HL-60 (cell line): Measurements from ENCODE around the gene FMN1.

Experiments
- DNase-seq, 2 experiments: peaks; one replicate each; pipeline ENCODE4 v3.0.0-alpha.2; 2010 to 2020; ENCODE audit warnings: low read depth in 1 of 2, low spot score in 1 of 2
- H3K27ac ChIP-seq: fragments of 250-450 bp; sonication (Bioruptor Pico); replicated peaks from 2 replicates; pipeline ENCODE4 v1.5.1; 2020; ENCODE audit warnings: mild to moderate bottlenecking, moderate library complexity
- H3K27me3 ChIP-seq: fragments of 250-450 bp; sonication (Bioruptor Pico); 2 replicates; pipeline ENCODE4 v1.5.1; 2021; ENCODE audit warnings: mild to moderate bottlenecking, moderate library complexity; ENCODE audit not compliant: insufficient read depth, poor library complexity, severe bottlenecking
- H3K4me3 ChIP-seq: replicated peaks from 2 replicates; pipeline ENCODE4 v1.5.1; 2011; ENCODE audit warnings: mild to moderate bottlenecking, control low read depth, low read length; ENCODE audit not compliant: insufficient read depth
- CTCF ChIP-seq: IDR thresholded peaks from one replicate; pipeline ENCODE4 v1.5.1; 2011; ENCODE audit warnings: low read length, control low read depth, inconsistent platforms; ENCODE audit not compliant: insufficient read depth
- GABPA ChIP-seq: IDR thresholded peaks from 2 replicates; pipeline ENCODE4 v1.6.1; 2012; ENCODE audit warnings: low read depth
- POLR2AphosphoS5 ChIP-seq: IDR thresholded peaks from 2 replicates; pipeline ENCODE4 v1.6.1; 2012; ENCODE audit warnings: low read depth
- SPI1 ChIP-seq: IDR thresholded peaks from 2 replicates; pipeline ENCODE4 v1.6.1; 2012; ENCODE audit warnings: low read depth, mild to moderate bottlenecking, borderline replicate concordance
- TF ChIP-seq, protein P1 (sequence below): IDR thresholded peaks from 2 replicates; pipeline ENCODE4 v1.6.1; 2012; ENCODE audit warnings: low read depth; ENCODE audit not compliant: insufficient replicate concordance

FMN1 gene

GRCh38 chr15:33104212-33104611, 90.3 kb downstream of the FMN1 start:
- DNase-seq = no peak
- Histone ChIP-seq H3K4me3 (no peak overlapping the region), H3K27me3 (peaks cover 10% of the 10 kb centered on the region), H3K27ac (no peak overlapping the region)
- TF ChIP-seq POLR2AphosphoS5 (no peak), CTCF (no peak), SPI1 (no peak), GABPA (no peak)
- TF ChIP-seq, protein P1, sequence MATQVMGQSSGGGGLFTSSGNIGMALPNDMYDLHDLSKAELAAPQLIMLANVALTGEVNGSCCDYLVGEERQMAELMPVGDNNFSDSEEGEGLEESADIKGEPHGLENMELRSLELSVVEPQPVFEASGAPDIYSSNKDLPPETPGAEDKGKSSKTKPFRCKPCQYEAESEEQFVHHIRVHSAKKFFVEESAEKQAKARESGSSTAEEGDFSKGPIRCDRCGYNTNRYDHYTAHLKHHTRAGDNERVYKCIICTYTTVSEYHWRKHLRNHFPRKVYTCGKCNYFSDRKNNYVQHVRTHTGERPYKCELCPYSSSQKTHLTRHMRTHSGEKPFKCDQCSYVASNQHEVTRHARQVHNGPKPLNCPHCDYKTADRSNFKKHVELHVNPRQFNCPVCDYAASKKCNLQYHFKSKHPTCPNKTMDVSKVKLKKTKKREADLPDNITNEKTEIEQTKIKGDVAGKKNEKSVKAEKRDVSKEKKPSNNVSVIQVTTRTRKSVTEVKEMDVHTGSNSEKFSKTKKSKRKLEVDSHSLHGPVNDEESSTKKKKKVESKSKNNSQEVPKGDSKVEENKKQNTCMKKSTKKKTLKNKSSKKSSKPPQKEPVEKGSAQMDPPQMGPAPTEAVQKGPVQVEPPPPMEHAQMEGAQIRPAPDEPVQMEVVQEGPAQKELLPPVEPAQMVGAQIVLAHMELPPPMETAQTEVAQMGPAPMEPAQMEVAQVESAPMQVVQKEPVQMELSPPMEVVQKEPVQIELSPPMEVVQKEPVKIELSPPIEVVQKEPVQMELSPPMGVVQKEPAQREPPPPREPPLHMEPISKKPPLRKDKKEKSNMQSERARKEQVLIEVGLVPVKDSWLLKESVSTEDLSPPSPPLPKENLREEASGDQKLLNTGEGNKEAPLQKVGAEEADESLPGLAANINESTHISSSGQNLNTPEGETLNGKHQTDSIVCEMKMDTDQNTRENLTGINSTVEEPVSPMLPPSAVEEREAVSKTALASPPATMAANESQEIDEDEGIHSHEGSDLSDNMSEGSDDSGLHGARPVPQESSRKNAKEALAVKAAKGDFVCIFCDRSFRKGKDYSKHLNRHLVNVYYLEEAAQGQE = no peak

- no peak overlapping the region for H3K27ac ChIP-seq
- no peak for TF ChIP-seq POLR2AphosphoS5
- no peak for TF ChIP-seq SPI1
- no peak for TF ChIP-seq CTCF
- no peak for TF ChIP-seq GABPA
- TF ChIP-seq, protein P1 = no peak
- no peak for DNase-seq
These were observed 93.5 kb downstream of the FMN1 start for GRCh38 chr15:33101036-33101435.

DNA sequence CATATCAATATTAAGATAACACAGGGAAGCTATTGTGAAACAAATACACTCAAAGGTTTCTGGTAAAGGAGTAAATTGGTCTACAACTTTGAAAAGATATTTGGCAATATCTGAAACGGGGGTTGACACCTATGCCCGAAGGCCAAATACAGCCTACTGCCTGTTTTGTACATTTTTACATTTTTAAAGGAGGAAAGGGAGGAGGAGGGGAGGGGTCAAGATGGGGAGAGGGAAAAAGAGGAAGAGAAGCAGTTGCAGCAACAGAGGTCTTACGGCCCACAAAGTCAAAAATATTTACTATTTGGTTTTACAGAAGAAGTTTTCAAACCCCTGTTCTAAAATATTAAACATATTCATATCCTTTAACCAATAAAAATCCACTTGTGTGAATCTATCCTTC, 94.2 kb downstream of the FMN1 start:
- Histone ChIP-seq H3K27me3 (peaks cover 1% of the 10 kb centered on the region), H3K27ac (no peak overlapping the region), H3K4me3 (no peak overlapping the region)
- no peak for DNase-seq
- TF ChIP-seq, protein P1 = no peak
- TF ChIP-seq GABPA (no peak), SPI1 (peak; percentile 72), POLR2AphosphoS5 (no peak)

More at GRCh38 chr15:33101036-33101435, 93.5 kb downstream of the FMN1 start:
- H3K4me3 ChIP-seq = no peak overlapping the region
- H3K27me3 ChIP-seq = peaks cover 5% of the 10 kb centered on the region
